ENCODE measurements around the gene TAF4B. TPM values are rescaled to one million over a fixed set of nuclear protein-coding genes. Genes with fewer than 3 reads are reported as not detected.
"Not testable (repeated sequence)": the region's sequence is repeated elsewhere in the genome, so short reads cannot be mapped to it uniquely, and the experiment has no call there.

TAF4B gene, protein sequence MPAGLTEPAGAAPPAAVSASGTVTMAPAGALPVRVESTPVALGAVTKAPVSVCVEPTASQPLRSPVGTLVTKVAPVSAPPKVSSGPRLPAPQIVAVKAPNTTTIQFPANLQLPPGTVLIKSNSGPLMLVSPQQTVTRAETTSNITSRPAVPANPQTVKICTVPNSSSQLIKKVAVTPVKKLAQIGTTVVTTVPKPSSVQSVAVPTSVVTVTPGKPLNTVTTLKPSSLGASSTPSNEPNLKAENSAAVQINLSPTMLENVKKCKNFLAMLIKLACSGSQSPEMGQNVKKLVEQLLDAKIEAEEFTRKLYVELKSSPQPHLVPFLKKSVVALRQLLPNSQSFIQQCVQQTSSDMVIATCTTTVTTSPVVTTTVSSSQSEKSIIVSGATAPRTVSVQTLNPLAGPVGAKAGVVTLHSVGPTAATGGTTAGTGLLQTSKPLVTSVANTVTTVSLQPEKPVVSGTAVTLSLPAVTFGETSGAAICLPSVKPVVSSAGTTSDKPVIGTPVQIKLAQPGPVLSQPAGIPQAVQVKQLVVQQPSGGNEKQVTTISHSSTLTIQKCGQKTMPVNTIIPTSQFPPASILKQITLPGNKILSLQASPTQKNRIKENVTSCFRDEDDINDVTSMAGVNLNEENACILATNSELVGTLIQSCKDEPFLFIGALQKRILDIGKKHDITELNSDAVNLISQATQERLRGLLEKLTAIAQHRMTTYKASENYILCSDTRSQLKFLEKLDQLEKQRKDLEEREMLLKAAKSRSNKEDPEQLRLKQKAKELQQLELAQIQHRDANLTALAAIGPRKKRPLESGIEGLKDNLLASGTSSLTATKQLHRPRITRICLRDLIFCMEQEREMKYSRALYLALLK
- total RNA-seq (2014; rRNA removed; shearing (Covaris generic)): 9.4 and 12.3 TPM in 2 replicates

DNA sequence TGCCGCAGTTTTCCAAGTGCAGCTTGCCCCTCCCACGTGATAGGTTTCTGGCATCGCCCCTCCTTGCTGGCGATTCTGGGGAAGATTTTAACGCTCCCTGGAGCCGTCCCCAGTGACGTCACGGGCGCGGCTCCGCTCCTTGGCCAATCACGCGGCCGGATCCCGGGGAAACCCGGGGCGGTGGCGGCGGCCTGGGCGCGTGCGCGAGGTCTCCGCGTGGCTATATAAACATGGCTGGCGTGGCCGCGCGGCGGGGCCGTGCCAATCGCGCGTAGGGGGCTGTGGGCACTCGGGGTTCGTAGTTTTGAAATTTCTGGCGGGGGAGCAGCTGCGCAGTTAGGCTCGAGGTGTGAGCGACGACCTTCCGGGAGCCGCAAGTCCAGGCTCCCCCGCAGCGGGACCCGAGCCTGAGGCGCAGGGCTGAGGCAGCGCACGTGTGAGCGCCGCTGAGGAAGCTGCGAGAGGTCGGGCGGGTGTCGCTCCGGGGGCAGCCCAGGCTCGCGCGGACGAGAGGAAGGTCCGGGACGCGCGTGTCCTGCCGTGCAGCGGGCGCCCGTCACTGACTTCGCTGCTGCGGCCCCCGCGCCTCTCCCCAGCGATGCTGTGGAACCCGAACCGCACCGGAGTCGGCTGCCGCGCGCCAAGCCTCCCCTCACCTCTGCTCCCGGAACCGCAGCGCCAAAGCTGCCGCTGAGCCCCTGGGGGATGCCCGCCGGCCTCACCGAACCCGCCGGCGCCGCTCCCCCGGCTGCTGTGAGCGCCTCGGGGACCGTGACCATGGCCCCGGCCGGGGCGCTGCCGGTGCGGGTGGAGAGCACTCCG, at the start of gene TAF4B:
TSS of gene TAF4B (plus strand) at position 217 of the 822 bp plus-strand sequence. CDS start at position 706, 489 bp downstream.
- peak; percentile 95 for DNase-seq (ENCODE audit: low read depth)

DNA sequence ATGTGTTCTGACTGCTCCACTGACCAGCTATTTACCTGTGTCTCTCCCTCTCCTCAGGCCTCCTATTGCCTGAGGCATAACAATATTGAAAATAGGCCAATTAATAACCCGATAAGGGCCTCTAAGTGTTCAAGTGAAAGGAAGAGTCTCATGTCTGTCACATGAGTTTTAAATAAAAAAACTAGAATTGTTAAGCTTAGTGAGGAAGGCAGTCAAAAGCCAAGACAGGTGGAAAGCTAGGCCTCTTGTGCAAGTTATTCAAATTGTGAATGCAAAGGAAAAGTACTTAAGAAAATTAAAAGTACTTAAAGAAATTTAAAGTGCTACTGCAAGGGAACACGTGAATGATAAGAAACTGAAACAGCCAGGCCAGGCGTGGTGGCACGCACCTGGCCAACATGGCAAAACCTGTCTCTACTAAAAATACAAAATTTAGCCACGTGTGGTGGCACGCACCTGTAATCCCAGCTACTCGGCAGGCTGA, 44.9 kb upstream of the TAF4B start:
- no peak for DNase-seq (ENCODE audit: low read depth)

DNA sequence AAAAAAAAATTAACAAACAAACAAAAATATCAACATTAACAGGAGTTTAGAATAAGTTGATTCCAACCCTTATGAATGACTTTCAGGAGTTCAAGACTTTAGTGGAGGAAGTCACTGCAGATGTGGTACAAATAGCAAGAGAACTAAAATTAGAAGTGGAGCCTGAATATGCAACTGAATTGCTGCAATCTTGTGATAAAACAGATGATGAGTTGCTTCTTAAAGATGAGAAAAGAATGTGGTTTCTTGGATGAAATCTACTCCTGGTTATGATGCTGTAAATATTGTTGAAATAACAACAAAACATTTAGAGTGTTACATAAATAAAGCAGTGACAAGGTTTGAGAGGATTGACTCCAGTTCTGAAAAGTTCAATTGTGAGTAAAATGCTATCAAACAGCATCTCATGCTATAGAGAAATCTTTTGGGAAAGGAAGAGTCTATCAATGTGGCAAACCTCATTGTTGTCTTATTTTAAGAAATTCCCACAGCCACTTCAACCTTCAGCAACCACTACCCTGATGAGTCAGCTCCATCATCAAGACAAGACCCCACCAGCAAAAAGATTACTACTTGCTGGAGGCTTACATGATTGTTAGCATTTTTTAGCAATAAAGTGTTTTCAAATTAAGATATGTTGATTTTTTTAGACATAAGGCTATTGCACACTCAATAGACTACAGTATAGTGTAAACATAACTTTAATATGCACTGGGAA, 42.7 kb upstream of the TAF4B start:
- peak; percentile 8 for DNase-seq (ENCODE audit: low read depth)

- no peak for DNase-seq (ENCODE audit: low read depth)
These were observed 41.0 kb upstream of the TAF4B start for GRCh38 chr18:26185267-26185666.

GRCh38 chr18:26190506-26190905, 35.7 kb upstream of the TAF4B start:
- peak; percentile 12 for DNase-seq (ENCODE audit: low read depth)

DNA sequence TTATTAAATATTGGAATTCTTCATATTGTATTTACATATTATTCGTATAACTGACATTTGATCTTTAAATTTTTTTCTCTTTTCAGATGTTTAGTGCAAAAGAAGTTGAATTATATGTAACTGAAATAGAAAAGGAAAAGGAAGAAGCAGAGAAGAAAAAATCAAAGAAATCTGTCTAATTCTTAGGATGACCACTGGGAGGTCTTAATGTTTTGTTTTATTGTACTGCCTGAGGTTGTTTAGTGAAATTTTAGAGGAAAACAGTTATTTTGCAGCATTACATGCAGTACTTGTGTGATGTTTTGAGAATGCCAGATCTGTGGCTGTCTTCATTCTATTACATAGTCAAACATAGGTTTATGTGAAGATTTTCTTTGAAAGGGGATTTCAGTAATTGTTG, 34.0 kb upstream of the TAF4B start:
- DNase-seq (ENCODE audit: low read depth): no peak

GRCh38 chr18:26196605-26197004, 29.6 kb upstream of the TAF4B start:
- no peak for DNase-seq (ENCODE audit: low read depth)

- DNase-seq (ENCODE audit: low read depth): not testable (repeated sequence)
These were observed 24.2 kb upstream of the TAF4B start for GRCh38 chr18:26202001-26202400.

- DNase-seq (ENCODE audit: low read depth): no peak
These were observed 20.9 kb upstream of the TAF4B start for GRCh38 chr18:26205318-26205717.

GRCh38 chr18:26206488-26206887, 19.8 kb upstream of the TAF4B start:
- no peak for DNase-seq (ENCODE audit: low read depth)

- no peak for DNase-seq (ENCODE audit: low read depth)
These were observed 18.3 kb upstream of the TAF4B start for GRCh38 chr18:26207937-26208336.

- DNase-seq (ENCODE audit: low read depth): no peak
These were observed 17.3 kb upstream of the TAF4B start for GRCh38 chr18:26208977-26209376.

GRCh38 chr18:26210147-26210546, 16.1 kb upstream of the TAF4B start:
- DNase-seq (ENCODE audit: low read depth): no peak

DNA sequence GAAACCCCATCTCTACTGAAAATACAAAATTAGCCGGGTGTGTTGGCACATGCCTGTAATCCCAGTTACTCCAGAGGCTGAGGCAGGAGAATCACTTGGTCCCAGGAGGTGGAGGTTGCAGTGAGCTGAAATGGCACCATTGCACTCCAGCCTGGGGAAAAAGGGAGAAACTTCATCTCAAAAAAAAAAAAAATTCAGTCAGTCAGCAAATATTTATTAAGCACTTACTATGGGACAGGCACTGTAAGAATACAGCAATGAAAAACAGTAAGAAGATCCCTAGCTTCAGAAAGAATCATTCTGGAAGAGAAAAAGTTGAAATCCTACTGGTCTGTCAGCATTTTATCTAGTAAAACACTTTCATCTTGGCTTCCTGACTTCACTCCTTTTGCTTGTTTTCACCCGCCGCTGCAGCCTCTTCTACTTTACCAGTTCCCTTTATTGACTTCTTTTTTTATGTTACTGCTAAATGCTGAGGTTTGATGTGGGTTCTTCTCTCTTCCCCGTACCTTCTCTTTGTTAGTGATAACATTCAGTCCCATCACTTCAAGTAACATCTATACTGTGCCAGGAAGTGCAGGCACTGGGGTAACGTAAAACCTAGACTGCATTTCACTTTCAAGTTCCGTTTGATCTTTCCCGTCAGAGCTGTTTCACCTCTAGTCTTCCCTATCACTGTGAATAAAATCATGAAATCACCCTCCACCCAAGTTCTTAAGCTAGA, 10.8 kb upstream of the TAF4B start:
- no peak for DNase-seq (ENCODE audit: low read depth)

- peak; percentile 3 for DNase-seq (ENCODE audit: low read depth)
These were observed 1.1 kb upstream of the TAF4B start for GRCh38 chr18:26225022-26225693.

GRCh38 chr18:26225915-26226228, 373 bp upstream of the TAF4B start:
- DNase-seq (ENCODE audit: low read depth): no peak

GRCh38 chr18:26227051-26227670, 916 bp downstream of the TAF4B start:
- DNase-seq (ENCODE audit: low read depth): peak; percentile 24

GRCh38 chr18:26228562-26229260, 2.5 kb downstream of the TAF4B start:
- no peak for DNase-seq (ENCODE audit: low read depth)

GRCh38 chr18:26230497-26230896, 4.3 kb downstream of the TAF4B start:
- DNase-seq (ENCODE audit: low read depth): no peak

Data from Daoy (cell line).